Activated T-cell treated with anti-CD3 and anti-CD28 coated beads for 1 hour (primary cell): ENCODE measurements around the gene RET.

Experiments used
- DNase-seq: peaks from one replicate; pipeline ENCODE4 v3.0.0-alpha.2; 2020; ENCODE audit warnings: low read depth

Gene RET

DNA sequence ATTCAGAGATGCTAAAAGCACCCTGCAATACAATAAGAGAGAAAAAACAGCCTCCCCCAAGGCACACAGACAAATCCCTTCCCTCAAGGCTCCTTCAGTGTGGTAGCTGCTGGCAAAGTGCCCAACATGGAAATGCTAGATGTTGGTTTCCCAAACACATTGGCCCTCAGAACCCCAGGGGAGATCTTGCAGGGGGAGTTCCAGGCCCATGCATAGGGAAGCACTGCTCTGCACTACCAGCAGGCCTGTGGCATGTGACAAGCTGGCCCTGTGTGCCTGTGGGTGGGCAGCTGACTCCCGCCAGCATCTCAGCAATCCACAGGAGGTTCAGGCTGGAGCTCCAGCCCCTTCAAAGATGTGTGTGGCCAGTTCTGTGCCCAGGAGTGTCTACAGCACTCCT is 44.6 kb downstream of the RET start:
- DNase-seq, result no peak

DNA sequence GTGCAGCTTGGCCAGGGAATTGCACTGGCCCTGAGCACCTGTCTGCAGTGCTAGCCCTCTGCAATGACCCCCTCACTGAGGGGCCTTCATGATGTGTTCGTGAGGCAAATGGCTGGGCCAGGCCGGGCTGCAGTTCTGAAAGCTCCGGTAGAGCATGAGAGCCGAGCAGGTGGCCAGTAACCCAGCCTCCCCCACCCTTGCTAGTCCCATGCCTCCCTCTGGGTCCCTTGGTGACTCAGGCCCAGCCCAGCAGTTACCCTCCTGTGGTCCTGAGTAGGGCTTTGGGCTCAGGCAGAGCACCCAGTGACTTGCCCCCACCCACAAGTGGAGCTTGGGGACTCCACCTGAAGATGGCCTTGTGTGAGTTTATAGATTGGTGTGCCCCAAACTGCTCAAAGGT is 45.2 kb downstream of the RET start:
- no peak for DNase-seq

DNA sequence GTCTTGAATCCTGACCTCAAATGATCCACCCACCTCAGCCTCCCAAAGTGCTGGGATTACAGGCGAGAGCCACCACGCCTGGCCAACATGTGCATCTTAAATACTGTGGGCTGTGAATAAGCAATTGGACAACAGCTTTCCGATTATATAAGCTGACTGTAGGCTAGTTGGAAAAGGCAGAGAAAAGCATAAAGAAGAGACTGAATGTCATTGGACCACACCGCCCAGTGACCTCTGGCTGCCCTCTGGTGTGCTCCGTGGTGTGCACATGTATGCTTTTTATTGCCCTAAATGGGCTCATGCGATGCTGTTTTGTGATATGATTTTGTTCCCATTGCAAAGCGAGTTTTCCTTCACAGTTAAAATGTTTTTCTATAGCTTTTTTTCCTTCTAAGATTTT is 46.0 kb downstream of the RET start:
- no peak for DNase-seq

DNA sequence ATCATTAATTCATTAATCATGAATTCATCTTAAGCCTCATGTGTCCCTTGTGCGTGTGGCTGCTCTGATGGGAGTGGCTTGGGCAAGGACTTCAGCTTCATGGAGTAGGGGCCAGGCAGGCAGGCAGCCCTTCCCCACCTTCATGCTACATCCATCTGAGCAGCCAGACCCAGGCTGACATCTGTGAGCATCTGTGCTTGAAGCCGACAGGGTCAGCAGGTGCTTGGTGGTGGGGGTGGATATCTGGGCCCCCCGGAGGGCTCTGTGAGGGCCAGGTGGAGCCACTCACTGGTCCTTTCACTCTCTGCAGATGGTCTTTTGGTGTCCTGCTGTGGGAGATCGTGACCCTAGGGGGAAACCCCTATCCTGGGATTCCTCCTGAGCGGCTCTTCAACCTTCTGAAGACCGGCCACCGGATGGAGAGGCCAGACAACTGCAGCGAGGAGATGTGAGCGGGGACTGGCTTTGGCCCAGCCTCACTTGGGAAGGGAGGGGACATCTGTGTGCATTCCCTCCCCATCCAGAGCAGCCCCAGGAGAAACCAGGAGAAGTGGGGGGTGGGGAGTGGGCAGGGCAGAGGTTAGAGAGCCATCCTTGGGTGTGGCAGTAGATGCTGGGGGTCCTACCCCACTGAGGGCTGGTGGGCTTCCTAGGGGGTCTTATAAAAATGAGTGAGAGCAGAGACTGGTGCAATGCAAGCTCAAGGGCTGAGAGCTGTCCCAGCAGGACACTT is 46.7 kb downstream of the RET start:
- DNase-seq, result no peak

DNA sequence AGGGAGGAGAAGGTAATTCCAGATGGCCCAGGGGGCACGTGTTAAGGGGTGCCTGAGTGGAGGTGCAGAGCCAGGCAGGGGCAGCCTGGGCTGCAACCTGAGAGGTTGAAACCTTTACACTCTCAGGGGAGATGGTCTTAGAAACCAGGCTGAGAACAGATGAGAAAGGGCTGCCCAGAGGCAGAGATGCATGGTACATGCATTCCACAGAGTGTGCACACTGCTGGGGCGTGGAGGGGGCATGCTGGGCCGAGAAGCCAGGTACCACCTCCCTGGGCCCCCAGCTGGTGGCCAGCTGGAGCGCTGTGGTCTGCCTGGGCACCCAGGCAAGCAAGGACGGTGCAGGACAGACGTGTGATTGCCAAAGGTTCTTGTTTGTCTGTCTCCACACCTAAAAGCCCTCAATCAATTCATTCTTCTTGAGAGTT is 47.2 kb downstream of the RET start:
- DNase-seq, result no peak

DNA sequence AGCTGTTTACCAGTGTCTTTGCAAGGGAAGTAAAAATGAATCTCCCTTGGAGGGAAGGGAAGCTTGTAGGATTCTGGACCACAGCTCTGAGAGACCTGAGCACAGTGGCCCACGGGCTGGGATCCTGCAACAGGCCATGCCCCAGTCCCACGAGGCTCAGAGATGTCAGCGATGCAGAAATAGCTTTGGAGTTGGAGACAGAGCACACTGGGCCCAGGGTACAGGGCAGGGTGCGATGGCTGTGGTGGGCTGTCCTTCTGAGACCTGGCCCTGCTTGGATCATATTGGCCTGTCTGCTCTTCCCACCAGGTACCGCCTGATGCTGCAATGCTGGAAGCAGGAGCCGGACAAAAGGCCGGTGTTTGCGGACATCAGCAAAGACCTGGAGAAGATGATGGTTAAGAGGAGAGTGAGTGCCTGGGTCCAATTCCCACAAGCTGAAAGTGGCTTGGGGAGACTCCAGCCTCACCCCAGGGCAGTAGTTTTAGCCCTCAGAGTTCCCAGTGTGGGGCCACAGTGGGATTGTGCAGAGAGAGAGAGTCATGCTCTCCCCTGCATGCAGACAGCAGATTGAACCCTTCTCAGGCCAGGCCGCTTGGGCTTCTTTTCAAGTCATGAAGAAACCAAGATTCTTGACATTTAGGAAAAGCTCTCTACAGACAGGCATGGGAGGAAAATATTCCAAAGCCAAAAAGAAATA is 47.9 kb downstream of the RET start:
- DNase-seq, result no peak

DNA sequence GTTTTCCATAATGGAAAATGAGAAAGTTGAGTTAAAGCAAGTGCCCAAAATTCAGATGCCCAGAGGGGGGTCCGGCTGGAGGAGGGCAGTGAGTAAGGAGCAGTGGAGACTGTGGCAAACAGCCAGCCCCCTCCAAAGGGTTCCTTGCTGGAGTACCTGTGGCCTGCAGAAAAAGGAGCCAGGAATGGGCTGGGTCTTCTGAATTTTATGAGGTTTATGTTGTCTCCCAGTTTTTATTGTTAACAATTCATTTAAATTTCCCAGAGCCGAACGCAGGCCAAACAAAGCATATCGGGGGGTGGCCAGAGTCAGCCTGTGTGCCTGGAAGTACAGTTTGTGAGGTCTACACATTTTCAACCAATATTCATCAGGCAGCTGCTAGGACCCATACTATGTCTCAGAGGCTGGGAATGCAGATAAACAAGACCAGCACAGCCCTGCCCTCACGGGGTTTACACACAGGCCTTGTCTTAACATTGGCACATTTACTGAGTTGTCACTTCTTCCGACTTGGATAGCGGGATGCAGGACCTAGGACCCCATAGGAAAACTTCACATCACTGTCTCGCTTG is 48.5 kb downstream of the RET start:
- no peak for DNase-seq

DNA sequence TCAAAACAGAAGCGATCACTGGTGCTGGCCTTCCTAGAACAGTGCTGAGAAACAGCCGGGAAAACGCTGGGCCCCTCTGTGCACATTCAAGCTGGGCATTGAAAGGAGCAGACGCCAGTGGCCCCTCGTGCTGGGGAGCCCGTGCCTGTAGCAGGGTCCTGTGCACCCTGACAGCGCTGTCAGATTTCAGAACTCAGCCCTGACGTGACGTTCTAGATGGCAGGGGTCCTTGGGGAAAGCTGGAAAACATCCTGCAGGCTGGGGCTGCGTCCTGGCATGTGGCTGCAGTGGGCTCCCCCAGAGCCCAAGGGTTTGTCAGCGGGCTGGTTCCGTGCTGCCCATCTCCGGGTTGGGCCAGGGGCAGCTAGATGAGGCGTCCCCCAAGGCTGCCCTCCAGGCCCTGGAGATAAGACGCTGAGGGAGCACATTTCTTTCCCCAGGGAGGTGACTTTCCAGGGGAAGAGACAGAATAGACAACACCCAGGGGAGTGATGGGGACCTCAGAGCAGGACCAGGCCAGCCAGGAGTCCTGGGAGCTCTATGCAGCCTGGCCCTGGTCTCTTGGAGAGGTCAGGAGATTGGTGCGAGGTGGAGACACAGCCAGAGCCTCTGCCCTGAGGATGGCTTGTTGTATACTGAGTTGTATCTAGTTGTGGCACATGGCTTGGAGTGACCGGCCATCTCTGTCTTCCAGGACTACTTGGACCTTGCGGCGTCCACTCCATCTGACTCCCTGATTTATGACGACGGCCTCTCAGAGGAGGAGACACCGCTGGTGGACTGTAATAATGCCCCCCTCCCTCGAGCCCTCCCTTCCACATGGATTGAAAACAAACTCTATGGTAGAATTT is 49.2 kb downstream of the RET start:
- DNase-seq, result no peak

DNA sequence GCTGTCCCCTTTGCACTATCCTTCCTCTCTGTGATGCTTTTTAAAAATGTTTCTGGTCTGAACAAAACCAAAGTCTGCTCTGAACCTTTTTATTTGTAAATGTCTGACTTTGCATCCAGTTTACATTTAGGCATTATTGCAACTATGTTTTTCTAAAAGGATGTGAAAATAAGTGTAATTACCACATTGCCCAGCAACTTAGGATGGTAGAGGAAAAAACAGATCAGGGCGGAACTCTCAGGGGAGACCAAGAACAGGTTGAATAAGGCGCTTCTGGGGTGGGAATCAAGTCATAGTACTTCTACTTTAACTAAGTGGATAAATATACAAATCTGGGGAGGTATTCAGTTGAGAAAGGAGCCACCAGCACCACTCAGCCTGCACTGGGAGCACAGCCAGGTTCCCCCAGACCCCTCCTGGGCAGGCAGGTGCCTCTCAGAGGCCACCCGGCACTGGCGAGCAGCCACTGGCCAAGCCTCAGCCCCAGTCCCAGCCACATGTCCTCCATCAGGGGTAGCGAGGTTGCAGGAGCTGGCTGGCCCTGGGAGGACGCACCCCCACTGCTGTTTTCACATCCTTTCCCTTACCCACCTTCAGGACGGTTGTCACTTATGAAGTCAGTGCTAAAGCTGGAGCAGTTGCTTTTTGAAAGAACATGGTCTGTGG is 50.0 kb downstream of the RET start:
- DNase-seq, result no peak

DNA sequence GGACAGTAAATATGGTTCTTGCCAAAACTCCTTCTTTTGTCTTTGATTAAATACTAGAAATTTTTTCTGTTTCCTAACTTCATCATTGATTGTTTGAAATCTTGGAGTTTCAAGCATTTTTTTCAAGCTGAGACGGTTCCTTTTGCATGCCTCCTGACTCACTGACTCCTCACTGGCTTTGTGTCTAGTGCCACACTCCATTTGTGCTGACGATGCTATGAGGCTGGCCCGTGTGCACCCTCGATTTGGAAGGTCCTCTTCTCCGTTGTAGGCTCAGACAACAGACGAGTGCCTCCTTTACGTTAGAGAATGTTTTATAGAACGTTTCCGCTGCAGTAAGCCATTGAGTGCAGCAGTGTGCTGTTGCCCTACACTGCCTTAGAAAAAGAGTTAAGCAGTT is 50.6 kb downstream of the RET start:
- no peak for DNase-seq

DNA sequence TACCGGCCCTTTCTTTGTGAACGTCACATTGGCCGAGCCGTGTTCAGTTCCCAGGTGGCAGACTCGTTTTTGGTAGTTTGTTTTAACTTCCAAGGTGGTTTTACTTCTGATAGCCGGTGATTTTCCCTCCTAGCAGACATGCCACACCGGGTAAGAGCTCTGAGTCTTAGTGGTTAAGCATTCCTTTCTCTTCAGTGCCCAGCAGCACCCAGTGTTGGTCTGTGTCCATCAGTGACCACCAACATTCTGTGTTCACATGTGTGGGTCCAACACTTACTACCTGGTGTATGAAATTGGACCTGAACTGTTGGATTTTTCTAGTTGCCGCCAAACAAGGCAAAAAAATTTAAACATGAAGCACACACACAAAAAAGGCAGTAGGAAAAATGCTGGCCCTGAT is 51.5 kb downstream of the RET start:
- DNase-seq, result no peak

DNA sequence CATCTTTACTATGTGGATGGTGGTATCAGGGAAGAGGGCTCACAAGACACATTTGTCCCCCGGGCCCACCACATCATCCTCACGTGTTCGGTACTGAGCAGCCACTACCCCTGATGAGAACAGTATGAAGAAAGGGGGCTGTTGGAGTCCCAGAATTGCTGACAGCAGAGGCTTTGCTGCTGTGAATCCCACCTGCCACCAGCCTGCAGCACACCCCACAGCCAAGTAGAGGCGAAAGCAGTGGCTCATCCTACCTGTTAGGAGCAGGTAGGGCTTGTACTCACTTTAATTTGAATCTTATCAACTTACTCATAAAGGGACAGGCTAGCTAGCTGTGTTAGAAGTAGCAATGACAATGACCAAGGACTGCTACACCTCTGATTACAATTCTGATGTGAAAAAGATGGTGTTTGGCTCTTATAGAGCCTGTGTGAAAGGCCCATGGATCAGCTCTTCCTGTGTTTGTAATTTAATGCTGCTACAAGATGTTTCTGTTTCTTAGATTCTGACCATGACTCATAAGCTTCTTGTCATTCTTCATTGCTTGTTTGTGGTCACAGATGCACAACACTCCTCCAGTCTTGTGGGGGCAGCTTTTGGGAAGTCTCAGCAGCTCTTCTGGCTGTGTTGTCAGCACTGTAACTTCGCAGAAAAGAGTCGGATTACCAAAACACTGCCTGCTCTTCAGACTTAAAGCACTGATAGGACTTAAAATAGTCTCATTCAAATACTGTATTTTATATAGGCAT is 52.3 kb downstream of the RET start:
- no peak for DNase-seq

DNA sequence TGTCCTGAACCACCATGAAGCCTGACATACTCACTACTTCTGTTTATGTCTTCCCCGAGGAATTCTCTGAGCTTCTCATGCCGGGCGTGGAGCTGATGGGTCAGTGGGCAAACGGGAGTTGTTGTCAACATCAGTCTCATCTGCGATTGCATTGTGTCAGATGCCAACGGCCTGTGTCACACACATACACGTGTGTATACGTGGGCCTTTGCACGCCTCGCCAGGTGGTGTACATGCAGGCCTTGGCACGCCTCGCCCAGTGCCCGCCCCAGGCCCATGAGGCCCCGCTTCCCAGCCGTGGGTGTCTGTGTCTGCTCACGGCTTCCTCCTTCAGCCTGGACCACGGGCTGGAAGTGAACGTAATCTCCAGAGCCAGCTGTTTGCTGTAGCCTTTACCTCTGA is 53.9 kb downstream of the RET start:
- no peak for DNase-seq

DNA sequence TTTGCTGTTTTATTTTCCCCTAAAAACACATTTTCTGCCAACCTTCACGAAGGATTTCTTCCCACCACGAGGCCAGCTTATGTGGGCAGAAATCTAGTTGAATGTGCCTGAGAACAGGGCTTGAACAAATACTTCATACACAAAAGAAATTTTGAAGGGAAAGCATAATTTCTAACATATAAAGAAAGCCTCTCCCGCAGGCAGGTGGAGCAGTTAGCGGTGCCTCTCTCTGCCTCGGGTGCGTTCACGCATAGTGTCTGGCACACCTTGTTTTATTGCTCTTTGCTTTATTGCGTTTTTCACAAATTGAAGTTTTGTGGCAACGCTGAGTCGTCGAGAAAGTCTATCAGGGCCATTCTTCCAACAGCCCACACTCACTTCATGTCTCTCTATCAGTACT is 54.4 kb downstream of the RET start:
- no peak for DNase-seq

DNA sequence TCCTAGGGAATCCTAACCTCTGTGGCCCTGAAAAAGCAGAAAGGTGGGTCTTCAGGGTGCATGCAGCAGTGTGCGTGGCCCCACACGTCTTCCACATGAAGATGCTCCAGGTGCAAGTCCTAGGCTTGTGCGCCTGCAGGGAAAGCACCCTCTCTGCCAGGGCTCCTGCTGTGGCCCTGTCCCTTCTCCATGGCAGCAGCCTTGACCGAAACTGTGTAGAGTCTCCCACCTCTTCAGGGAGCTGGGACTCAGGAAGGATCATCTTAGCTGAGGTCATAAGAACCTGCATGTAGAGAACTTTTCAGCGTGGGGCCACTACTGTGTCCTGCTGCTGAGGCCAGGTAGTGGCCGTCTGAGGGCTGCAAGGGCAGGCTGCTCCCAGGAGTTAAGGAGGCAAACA is 55.0 kb downstream of the RET start:
- DNase-seq, result no peak

DNA sequence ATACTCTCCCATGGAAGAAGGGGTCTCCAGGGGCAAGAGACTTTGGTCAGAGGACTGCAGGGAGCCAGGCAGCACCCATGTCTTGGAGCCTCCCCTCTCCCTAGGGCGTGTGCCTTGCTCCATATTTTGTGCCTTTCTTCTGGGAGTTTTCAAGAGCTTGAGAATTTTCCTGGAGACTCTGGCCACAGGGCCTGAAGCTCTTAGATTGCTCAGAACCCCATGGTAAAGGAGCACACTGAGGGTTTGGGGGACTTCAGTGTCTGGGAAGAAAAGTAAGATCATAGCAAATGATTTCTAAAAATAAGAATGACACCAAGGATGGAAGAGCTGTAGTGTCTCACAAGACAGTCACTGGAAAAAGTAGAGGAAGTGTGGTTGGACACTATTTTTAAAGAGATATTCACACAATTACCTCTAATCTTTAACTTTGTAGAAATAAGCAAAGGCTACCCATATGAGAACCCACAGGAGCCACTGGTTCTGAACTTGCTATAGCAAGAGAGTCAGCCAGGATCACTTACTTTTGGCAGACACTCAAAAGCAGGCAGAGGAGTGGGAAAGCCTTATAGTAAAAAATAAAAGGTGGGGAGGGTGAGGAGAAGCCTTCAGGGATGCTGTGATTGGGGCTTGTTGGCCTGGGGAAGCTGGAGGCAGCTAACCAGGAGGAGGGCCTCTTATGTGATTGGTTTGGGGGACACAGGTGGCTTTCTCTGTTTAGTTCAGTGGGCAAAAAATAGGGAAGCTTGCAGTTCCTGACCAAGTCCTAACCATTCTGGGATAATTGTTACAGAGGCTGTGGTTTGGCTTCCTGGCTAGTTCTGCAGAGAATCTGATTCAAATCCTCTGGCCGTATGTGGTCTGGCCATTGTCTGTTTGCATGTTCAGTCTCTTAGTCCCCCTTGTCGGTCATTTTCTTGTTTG is 56.3 kb downstream of the RET start:
- DNase-seq, result no peak

DNA sequence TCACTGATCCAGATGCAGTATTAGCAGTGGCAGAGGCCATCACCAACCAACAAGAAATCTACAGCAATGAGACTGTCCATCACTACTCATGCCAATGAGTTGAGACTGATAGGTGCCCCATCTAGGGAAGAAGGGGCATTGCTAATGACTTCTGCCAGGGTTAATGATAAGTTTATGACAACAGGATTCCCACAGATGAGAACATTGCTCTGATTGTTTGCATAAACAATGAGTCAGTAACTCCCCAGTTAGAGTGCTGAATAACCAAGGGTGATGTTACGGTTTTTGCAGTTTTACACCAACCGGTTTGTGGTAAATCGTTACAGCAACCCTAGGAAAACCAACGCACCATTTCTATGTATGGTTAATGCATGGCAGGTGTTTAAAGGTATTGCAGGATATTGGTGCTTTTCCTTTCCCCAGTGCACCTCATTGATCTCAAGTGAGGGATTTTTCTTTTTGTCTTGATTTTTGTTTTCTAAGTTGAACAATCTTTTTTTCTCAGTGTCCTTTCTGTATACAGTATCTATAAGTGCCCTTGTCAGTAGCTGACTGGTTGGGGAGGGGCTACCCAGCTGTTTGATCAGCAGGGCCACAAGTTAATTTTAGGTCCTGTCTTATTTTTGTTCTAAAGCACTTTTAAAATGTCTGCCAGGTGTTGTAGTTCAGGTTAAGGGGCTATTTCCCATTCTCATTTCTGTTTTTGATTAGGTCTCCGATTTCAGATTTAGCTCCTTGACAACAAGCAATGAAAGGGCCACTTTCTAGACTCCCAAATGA is 57.4 kb downstream of the RET start:
- no peak for DNase-seq

DNA sequence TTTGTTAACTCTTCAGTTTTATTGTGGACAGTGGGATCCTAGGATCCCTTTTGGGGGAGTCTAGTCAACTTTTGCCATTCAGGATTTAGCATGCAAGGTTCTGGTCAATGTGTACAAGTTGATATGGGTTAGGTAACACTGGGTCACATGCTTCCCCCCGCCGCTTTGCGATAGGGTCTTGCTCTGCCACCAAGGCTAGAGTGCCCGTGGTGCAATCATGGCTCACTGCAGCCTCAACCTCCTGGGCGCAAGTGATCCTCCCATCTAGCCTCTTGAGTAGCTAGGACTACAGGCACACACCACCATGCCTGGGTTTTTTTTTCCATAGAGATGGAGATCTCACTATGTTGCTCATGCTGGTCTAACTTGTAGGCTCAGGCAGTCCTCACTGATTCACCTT is 58.2 kb downstream of the RET start:
- DNase-seq, result no peak

DNA sequence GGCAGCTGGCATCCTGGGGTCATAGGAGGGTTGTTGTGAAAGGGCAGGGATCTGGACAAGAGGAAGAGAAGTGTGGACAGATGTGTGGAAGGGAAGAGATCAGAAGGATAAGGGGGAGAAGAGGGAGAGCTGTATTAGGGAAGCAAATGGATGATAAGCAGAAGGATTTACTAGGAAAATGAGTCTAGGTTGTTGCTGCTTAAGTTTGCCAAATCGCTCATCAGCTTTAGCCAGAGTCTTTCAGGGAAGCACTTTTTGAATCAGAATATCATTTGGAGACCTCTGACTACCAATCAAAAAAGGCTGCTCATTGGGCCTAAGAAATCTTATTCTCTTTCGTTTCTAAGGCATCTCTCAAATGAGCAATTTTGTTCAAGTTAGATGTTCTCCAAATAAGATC is 58.8 kb downstream of the RET start:
- no peak for DNase-seq

DNA sequence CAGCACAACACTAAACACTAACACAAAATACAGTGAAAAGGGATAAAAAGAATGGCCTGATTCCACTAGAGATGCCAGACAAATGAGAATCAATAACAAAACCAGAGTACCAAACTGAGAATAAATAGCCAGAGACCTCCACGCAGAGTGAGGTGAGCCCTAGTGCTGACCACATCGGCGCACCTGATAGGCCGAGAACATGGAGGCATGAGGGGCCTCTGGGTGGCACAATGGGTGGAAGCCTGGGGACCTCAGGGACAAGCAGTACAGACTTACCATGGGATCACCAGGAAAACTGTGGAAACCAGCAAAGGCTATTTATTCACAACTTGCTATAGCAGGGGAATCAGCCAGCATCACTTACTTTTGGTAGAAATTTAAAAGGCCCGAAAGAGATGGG is 59.6 kb downstream of the RET start:
- DNase-seq, result no peak
